NCI-H146 (cell line): ENCODE measurements around the gene SCNN1A.

Source experiments
- DNase-seq: peaks from one replicate; lab custom pipeline; 2025; lab: John Stamatoyannopoulos, UW

Gene SCNN1A

DNA sequence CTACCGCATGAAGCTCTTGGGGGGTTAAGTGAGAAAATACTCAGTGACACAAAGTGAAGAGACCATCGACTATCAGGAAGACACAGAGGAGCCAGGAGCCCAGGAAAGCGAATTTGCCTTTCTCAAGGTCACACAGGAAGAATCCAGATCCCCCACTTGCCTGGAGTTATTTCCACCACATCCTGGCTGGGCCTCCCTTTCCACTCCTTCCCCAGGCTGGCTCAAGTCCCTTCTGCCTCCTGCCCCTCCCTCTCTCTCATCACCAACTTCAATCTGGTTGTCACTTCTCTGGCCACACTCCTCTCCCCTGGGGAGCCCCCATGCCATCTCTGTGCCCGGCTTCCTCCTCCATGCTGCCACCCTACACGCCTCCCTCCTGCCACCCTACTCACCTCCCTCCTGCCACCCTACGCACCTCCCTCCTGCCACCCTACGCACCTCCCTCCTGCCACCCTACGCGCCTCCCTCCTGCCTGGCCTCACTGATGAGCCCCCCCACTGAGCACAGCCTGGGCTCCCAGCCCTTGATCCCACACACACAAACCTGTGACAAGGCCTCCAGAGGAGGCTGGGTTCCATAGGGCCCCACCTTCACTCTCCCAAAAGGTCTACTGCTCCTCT lies 6.3 kb downstream of the SCNN1A start:
- no peak for DNase-seq

- DNase-seq, result no peak
These were observed 7.1 kb downstream of the SCNN1A start for GRCh38 chr12:6367969-6368892.

DNA sequence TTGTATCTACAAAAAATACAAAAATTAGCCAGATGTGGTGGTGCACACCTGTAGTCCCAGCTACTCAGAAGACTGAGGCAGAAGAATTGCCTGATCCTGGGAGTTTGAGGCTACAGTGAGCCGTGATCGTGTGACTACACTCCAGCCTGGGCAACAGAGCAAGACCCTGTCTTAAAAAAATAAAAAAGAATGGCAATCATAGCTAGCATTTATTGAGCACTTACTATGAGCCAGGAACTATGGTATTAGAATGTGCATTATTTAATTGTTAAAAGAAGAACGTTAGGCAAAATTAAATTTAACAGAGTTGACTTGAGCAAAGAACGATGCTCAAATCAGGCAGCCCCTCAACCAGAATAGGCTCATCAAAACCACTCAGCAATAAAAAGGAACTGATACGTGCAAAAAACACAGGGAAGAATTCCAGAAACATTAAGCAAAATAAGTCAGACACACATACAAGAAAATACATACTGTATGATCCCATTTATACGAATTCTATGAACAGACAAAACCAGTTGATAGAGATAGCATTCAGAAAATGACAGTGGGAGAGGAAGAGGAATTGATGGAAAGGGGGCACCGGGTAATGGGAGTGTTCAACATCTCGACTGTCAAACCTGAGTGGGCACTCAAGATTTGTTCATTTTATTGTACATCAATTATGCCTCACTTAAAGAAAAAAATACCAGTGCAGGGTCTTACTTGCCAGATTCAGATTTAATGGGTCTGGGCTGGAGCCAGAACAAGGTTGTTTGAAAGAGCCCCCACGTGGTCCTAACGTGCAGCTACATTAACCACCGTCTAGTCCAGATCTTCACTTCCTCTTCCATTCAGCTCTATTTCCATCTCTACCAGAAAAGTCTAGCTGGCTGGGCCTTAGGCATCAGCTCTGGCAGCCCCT lies 8.0 kb downstream of the SCNN1A start:
- no peak for DNase-seq

DNA sequence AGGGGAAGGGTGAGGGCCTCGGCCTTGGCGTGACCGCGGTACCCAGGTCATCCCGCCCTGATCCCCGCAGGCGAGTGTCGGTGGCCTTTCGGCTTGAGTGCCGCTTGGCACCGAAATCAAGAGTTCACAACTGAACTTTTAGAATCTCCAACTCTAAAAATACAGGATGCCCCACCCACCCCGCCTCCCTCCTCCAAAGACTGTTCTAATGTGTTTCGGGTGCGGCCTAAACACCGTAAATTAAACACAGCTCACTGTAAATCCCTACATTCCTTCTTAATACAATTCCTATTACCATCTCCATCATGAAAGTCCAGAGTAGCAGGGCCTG lies 11.4 kb downstream of the SCNN1A start:
- no peak for DNase-seq

GRCh38 chr12:6363330-6364043 lies 11.9 kb downstream of the SCNN1A start:
- DNase-seq, result no peak

DNA sequence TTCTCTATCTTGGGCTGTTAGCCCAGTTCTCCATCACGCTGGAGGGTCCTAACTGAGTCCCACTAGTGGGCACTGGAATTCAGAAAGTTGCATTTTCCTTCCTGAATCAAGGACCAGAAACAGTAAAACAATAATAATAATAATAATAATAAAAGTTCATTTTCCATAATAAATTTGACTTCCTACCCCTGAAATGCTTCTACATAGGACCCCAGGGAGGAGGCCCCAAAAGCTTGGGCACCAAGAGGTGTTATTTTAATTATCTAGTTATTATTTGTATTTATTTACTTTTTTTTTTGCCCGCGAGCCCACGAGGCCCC lies 12.4 kb downstream of the SCNN1A start:
- no peak for DNase-seq

DNA sequence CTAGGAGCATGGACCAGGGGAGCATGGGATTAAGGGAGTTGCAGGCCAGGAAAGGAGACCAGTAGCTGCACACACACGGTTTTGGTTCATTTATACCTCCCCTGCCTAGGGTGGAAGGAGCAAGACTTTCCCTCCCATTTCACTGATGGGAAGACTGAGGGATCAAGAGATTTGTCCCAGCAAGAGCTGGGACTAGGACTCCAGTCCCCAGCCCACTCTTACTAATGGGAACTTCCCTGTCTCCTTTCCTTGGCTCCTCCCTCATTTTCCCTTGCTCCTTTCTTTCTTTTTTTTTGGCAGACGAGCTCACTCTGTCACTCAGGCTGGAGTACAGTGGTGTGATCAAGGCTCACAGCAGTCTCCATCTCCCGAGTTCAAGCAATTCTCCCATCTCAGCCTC lies 13.0 kb downstream of the SCNN1A start:
- no peak for DNase-seq

DNA sequence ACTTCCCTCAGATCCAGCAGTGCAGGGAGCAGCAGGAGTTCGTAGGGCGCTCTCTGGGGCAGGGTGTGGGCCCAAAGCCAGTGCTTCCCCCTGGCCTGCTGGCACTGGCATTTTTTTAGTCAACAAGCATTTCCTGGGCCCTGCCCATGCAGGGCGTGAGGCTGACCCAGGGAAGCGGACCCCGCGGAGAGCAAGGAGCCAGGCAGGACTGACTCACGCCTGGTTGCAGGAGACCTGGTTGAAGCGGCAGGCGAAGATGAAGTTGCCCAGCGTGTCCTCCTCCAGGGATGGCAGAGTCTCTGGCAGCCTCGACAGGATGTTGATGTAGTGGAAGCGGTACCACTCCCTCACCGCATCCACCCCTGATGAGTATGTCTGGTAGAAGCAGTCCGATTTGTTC lies 13.5 kb downstream of the SCNN1A start:
- DNase-seq, result no peak

DNA sequence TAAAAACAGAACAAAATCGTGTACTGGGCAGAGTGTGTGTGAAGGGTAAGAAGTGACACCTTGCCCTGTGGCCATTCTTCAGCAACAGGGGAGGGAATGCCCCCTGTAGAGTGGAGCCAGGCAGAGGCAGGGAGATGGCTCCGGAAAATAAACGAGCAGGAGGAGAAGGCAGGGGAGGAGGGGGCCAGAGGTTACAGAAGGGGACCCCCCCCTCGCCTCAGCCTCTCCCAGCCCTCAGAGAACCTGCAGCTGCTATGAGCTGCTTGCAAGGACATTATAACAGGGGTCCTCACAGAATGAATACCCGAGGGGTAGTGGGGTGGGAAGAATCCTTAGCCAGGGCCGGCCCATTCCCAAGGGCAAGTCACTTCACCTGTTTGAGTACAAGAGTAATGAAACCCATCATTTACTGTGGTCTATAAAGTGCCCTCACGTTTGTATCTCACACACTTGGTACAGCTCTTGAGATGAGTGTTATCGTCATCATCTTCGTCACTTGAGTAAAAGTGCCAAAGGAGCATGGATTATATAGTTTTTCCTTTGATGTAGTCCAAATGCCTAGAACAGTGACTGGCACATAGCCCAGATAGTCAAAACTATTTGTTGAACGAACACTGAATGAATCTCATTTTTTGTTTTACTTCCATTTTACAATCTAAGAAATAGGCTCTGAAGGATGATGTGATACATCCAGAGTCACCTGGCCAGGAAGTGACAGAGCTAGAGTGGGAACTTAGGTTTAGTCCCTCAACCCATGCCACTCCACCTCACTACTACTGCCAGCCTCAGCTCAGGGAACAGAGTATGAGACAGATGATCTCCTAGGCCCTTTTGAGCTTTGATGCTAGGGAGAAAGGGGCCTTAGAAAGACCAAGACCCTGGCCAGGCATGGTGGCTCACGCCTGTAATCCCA lies 14.5 kb downstream of the SCNN1A start:
- no peak for DNase-seq

DNA sequence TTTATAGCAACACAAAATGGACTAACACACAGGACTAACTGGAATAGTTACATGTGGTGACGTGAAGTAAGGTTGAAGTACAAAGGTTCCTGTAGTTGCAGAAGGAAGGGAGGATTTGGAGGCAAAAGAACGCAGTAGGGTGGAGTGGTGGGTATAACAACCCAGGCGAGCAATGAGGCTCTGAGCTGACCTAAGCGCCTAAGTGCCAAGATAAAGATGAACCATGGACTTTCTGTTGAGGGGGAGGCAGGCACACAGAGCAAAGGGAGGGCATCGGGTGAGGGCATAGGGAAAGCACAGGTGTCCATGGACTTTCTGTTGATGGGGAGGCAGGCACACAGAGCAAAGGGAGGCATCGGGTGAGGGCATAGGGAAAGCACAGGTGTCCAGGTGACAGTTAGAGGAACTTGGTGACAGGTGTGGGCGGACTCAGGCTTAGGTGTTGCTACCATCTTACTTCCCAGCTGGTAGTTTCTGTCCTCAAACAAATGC lies 15.2 kb downstream of the SCNN1A start:
- no peak for DNase-seq

DNA sequence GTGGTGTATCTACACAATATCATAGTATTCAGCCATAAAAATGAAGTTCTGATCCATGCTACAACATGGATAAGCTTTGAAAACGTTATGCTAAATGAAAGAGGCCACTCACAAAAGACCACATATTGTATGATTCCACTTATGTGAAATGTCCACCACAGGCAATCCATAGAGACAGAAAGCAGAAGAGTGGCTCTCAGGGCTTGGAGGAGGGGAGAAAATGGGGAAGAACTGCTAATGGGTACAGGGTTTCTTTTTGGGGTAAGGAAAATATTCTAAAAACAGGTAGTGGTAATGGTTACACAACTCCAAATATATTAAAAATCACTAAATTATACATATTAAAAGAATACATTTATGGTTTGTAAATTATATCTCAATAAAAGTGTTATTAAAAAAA lies 16.5 kb downstream of the SCNN1A start:
- DNase-seq, result no peak

- no peak for DNase-seq
These were observed 19.0 kb downstream of the SCNN1A start for GRCh38 chr12:6356374-6356820.

DNA sequence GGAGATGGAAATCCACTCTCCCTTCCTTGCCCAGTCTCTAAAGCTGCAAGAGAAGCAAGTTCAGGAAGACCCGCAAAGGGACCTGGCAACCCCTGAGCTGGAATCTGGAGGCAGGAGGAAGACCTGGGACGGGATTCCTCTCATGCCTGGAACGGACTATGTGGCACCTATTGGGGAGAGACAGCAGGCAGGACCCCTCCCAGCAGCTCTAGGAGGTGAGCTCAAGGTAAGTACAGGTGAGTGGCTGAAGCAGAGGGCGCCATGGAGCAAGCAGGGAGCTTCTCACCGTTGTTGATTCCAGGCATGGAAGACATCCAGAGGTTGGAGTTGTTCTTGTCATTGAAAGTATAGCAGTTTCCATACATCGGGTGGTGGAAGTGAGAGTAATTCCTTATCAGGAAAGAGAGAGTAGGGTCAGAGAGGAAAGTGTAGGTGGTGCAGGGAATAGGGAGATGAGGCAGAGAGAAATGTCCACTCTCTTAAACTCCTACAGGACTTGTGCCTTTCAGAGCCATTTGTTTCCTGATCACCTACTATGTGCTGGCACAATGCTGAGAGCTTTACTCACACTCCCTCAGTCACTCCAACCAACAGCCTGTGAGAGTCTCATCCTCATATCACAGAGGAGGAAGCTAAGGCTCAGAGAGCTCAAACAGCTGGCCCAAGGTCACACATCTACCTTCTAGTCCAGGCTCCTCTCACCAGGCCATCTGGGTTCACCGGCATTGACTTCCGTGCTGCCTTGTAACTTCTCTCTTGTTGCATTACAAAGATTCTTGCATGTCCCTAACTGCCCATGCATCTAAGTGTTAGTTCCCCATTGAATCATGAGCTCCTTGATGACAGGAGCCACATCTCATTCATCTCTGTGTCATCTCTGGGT lies 19.6 kb downstream of the SCNN1A start:
- DNase-seq, result no peak

- DNase-seq, result no peak
These were observed 20.6 kb downstream of the SCNN1A start for GRCh38 chr12:6354495-6355393.

- DNase-seq, result no peak
These were observed 22.9 kb downstream of the SCNN1A start for GRCh38 chr12:6352193-6353173.

GRCh38 chr12:6351622-6352021 lies 23.7 kb downstream of the SCNN1A start:
- DNase-seq, result no peak
